ENCODE measurements around the gene C10orf67.

DNA sequence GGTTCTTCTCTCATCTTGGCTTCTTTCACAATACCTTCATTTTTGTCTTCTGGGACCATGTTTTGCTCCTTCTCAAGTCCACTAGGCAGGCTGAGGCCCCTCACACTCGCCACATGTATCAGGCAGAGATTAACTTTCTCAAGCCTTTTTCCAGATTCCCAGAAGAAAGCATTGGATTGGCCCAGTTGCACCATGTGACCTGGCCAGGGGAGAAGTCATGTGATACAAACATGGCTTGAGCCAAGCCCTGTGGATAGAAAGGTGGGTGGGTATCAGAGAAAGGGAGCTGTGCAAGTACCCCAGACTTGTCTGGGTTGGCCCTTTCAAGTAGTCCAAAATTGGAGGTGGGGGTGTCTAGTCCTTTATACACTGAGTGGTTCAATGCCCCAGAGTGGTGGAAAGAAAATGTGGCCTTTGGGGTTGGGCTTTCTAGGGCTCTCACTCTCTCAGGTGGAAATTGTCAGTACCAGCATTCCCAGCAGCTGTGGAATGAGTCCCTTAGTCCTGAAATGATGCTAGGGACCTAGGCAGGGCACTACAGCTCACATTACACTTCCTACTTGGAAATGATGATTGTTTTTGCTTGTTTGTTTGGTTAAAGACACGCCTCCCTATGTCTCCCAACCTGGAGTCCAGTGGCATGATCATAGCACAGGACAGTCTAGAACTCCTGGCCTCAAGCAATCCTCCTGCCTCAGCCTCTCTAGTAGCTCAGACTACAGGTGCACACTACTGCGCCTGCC is 36.9 kb upstream of the C10orf67 start:
- no peak for TF ChIP-seq CTCF (IDR thresholded peaks at IDR 0.05; ENCODE audit: insufficient read depth, low read length, poor library complexity, severe bottlenecking)
- TF ChIP-seq EZH2phosphoT487 (conservative IDR thresholded peaks at IDR 0.05; ENCODE audit: low read length) = no peak
